ENCODE data around the gene CHI3L1.

Gene CHI3L1

GRCh38 chr1:203158960-203159665, 27.4 kb downstream of the CHI3L1 start:
- H3K4me3 ChIP-seq (ENCODE audit: low read length), result no peak overlapping the region
- no peak for DNase-seq (ENCODE audit: low read depth, low spot score)

- no peak for DNase-seq (ENCODE audit: low read depth, low spot score)
- no peak overlapping the region for H3K4me3 ChIP-seq (ENCODE audit: low read length)
Observed at GRCh38 chr1:203158423-203158822, 28.1 kb downstream of the CHI3L1 start.

DNA sequence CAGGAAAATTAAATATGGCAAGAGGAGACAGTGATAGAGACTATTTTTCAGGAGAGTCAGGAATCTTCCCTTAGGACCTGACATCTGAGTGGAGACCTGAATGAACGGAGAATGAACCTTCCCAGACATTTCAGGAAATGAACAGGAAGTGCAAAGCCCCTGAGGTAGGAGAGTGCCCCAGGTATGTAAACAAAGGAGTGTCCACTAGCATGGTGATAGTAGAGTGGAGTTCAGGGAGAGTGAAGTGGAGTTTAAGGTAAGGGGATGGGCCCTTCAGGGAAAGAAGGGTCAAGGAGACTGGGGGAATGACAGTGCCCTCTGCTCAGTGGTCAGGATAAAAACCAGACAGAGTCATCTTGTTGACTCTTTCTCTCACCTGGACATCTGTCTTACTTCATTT, 30.2 kb downstream of the CHI3L1 start:
- no peak overlapping the region for H3K4me3 ChIP-seq (ENCODE audit: low read length)
- no peak for DNase-seq (ENCODE audit: low read depth, low spot score)

GRCh38 chr1:203153989-203154821, 32.3 kb downstream of the CHI3L1 start:
- no peak overlapping the region for H3K4me3 ChIP-seq (ENCODE audit: low read length)
- DNase-seq (ENCODE audit: low read depth, low spot score), result no peak

DNA sequence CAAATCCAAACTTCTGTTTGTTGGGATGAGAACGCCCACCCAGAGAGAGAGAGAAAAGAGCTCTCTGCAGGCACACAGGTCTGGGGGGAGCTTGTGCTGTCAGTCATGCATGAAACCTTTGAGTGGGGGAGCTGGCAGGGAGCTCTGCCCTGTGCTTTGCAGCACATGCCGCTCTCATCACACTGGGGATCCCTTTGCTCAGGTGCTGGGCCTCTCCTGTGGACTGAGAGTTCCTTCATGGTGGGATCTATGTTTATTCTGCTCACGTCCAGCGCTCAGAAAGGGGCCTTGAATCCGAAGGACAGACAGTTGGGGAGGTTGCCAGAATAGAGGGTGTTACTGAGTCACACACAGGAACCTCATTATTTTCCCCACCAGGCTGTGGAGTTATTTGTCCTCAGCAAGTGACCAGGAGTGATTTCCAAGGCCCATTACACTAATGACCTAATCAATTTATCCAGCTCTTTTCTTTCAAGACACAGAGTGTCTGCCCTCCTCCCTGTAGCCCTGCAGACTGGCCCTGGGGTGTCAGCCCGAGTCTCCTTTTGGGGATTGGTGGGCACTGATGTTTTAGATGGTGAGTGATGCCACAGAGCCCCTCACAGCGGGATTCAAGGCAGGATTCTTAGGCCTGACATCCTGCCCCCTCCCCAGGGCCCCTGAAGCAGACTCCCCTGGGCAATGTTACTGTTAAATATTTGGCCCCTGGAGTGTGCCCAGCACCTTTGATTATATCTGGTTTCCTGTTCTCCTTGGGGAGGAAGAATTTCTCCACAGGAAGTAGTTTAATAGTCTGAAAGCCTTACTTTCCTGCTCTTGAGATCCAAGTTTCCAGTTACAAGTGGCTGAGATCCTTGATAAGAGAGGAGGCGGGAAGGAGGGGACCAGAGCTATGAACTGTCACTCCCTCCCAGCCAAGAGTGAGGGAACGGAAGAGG, 33.2 kb downstream of the CHI3L1 start:
- DNase-seq (ENCODE audit: low read depth, low spot score), result no peak
- no peak overlapping the region for H3K4me3 ChIP-seq (ENCODE audit: low read length)

DNA sequence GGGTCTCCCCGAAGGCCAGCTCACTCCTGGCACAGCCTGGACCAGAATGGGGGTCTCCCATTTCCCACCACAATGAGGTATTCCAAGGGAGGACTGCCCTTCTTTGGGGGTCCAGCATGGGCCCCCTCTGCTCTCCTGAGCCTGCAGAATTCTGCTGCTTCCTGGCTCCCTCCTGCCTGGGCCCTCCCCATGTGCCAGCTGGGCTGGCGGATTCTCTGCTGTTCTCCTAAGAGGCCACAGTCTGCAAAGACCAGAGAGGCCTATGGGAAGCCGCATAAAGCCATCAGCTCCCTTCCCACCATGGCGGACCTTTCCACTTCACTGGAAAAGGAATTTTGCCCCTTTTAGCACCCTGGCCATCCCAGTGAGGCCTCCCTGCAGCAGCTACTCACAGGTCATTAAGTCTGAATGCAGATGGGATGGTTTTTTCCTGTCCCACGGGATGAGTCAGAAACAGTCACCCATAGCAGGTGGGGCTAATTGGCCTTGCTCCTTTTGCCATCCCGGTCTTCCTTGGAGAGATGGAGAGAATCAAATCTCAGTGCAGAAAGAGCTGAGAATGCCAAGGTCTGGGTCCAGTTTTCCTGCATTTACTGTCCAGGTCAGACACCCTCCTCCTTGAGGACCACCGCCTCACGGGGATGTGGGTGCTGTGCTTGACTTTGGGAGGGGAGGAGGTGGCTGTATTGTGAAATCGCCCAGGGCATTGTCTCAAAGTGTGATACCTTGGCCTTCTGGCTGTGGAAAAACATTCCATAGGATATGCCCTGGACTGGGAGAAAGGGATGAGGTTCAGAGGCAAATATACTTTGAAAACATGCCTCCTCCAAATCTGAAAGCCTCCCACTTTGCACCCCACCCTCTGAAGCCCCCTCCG, 34.1 kb downstream of the CHI3L1 start:
- no peak for DNase-seq (ENCODE audit: low read depth, low spot score)
- no peak overlapping the region for H3K4me3 ChIP-seq (ENCODE audit: low read length)

DNA sequence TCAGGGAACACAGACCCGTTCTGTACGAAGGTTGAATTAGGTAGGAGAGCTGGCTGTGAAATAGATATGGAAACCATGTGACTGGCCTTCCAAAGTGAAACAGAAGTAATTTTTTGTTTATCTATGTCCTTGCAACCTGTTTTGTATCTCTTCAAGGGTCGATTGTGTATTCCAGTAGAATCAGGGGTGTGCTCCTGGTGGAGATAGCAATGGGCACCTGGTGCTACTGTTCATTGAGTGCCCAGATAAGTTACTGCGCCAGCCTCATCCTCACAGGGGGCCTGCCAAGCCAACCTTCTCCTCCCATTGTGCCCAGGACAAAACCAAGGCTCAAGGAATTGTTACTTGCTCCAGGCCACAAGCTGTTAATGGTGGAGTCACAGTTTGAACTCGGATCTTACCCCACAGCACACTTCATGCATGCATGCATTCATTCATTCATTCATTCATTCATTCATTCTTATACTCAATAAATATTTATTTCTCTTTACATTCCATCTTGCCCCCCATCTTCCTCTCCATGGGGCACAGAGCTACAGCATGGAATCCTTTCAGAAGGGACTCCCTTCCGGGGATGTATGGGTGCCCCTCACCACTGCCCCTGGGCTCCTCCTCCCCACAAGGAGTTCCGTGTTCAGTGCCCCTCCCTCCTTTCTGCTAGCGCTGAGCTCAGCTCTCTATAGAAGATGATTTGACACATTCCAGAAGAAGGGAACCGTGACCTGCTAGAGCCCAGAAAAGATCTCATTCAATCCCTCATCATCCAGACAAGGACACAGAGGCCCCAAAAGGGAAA, 34.9 kb downstream of the CHI3L1 start:
- no peak overlapping the region for H3K4me3 ChIP-seq (ENCODE audit: low read length)
- no peak for DNase-seq (ENCODE audit: low read depth, low spot score)

- H3K4me3 ChIP-seq (ENCODE audit: low read length), result no peak overlapping the region
- DNase-seq (ENCODE audit: low read depth, low spot score), result no peak
Observed at GRCh38 chr1:203150511-203151297, 35.8 kb downstream of the CHI3L1 start.

DNA sequence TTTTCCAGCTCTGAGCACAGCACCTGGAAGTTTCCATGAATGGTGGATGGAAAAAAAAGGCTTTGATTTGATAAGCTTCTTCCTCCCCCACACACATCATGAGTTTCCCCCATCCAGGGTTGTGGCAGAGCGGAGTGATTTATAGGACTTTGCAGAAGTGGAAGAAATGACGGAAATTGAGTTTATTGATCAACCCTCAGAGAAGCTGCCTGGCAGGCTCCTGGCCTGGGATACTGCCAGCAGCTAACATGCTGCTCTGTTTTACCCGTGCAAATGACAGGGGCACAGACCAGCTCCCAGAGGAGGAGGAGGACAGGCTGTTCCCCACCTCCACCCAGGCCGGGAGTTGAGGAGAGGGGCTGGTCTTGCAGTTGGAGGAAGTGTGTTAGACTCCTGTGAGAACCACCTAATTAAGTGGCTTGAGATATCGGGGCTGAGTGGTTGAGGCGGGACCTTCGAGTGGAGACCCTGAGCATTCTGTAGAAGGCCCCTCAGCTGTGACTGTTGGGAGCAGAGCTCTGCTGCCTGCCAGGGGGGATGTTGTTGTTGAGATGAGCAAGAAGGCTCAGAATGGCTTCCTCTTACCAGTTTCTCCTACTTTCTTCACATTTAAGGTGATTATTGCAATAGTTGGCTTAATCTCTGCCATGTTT, 37.2 kb downstream of the CHI3L1 start:
- no peak overlapping the region for H3K4me3 ChIP-seq (ENCODE audit: low read length)

DNA sequence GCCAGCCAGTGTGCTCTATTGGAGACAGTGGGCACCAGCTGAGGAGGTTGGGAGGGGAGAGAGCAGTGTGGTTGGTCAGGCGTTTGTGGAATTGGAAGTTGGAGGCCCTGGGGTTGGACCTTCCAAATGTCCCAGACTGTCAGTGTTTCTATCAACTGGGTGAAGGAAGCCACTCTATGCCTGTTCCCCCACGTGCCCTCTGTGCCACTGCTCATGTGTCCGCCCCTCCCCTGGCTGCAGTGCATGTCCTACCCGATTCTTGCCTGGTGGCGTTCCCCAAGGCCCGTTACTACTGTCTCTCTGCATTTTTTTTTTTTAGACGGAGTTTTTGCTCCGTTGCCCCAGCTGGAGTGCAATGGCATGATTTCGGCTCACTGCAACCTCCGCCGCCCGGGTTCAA, 37.9 kb downstream of the CHI3L1 start:
- H3K4me3 ChIP-seq (ENCODE audit: low read length), result no peak overlapping the region
- DNase-seq (ENCODE audit: low read depth, low spot score), result no peak

More for the DNA sequence above, 37.2 kb downstream of the CHI3L1 start:
- no peak for DNase-seq (ENCODE audit: low read depth, low spot score)

- no peak overlapping the region for H3K4me3 ChIP-seq (ENCODE audit: low read length)
- no peak for DNase-seq (ENCODE audit: low read depth, low spot score)
Observed at GRCh38 chr1:203148127-203148526, 38.4 kb downstream of the CHI3L1 start.

DNA sequence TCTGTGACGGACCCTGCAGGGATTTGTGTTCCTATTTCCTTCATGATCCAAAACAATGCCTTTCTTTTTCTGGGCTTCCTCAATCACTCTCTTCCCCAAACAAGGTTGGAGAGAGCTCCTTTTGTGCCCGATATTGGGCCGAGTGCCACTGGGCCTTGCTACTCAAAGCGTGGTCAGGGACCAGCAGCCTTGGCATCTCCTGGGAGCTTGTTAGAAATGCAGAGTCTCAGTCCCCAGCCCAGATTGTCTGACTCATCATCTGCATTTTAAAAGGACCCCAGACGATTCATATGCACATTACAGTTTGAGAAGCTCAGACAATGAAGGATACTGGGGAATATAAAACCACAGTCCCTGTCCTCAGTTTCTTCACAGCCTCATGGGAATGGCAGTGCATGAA, 39.1 kb downstream of the CHI3L1 start:
- no peak overlapping the region for H3K4me3 ChIP-seq (ENCODE audit: low read length)
- DNase-seq (ENCODE audit: low read depth, low spot score), result no peak

DNA sequence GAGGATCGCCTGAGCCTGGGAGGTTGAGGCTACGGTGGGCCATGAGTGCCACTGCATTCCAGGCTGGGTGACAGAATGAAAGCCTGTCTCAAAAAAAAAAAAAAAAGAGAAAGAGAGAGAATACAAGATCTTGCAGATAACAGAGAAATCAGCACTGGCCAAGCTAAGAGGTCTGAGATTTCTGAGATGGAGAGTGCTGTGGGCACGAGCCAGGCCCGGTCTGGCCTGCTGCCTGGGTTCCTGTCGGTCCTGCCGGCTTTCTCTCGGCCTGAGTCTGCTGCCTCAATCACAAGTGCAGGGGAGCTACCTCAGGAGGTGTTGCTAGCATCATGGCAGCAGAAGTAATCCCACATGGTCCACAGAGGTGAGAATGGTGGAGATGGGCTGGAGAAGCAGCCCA, 40.0 kb downstream of the CHI3L1 start:
- no peak for DNase-seq (ENCODE audit: low read depth, low spot score)
- H3K4me3 ChIP-seq (ENCODE audit: low read length), result no peak overlapping the region

DNA sequence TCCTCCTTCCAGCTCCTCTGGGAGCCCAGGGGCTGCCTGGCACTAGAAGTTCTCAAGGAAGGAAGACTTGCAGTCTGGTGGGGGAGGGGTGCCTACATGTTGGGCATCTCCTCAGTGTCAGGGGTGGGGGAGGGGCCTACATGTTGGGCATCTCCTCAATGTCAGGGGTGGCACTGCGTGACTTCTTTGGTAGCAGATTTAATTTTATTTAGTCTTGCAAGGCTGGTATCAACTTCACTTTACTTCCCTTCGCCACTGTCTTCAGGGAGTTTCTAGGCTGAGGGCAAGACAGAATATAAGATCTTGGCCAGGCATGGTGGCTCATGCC, 40.5 kb downstream of the CHI3L1 start:
- H3K4me3 ChIP-seq (ENCODE audit: low read length), result no peak overlapping the region
- DNase-seq (ENCODE audit: low read depth, low spot score), result no peak

DNA sequence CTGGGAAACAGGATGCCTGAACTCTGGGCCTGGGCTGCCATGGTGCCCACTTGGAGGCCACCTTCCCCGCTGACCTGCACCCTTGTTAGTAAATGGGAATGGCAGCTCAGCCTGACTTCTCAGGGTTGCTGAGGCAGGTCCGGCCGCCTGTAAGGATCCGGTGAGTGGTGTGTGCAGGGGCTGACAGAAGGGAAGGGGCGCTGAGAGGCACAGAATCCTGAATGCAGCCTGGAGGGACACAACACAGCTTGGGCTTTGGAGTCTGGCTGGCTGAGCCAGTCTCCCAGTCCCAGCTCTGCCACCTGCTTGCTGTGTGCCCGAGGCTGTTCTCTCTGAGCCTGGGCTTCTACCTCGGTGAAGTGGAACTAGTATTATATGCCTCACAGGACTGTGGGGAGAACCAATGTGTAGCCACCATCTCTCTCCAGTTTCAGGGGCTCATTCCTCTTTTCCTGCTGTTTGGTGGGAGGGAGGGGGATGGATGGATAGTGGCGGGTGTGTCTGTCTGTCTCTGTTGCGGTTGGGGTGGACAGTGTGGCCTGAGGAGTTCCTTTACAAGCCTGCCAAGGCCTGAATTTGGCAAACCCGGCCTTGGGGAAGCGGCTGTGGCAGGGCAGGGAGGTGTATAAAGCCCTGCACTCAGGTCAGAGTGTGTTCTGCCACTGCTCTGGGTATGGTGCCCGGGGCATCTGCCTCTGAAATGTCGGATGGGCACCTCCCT, 41.0 kb downstream of the CHI3L1 start:
- no peak for DNase-seq (ENCODE audit: low read depth, low spot score)
- H3K4me3 ChIP-seq (ENCODE audit: low read length), result no peak overlapping the region

- no peak overlapping the region for H3K4me3 ChIP-seq (ENCODE audit: low read length)
- no peak for DNase-seq (ENCODE audit: low read depth, low spot score)
Observed at GRCh38 chr1:203144661-203145060, 41.8 kb downstream of the CHI3L1 start.

Measured in Jurkat, Clone E6-1 (cell line).